ENCODE results near the gene KCNK7. TPM values are rescaled to one million over a fixed set of nuclear protein-coding genes. Genes with fewer than 3 reads are reported as not detected.

The KCNK7 gene
- polyA plus RNA-seq, 1 of the 3 experiments (the other 2 are of a cell fraction), result 0.58 TPM

GRCh38 chr11:65576867-65577755 is 18.5 kb downstream of the KCNK7 start (continued):
- TF ChIP-seq IRF3 (IDR thresholded peaks at IDR 0.05; ENCODE audit: low read depth, low read length), result no peak

- POLR2A ChIA-PET, result interaction anchor here (0.7 to 1.7 kb wide), 5 partner anchors 10 to 158 kb away, joined by 3 to 7 read pairs (median 4); partner anchors contain the start of gene SIPA1
- peak overlapping the region; percentile 64 to 68 for H3K4me3 ChIP-seq (ENCODE audit: low read depth in 2 of 2, low read length in 1 of 2)
- peak overlapping the region; percentile 78 for H3K9ac ChIP-seq
- 25% methylated on average over 16 of the region's 26 CpGs for WGBS (ENCODE audit: low lambda C conversion rate)
- H3K9me3 ChIP-seq, result no peaks in the 10 kb centered on the region
- no peak overlapping the region for H2AFZ ChIP-seq (ENCODE audit: low read depth)
- H3K4me1 ChIP-seq (ENCODE audit: control insufficient read depth in 1 of 2, insufficient read depth in 2 of 2, low read depth in 1 of 2, low read length in 1 of 2), result peaks cover 40 to 48% of the 10 kb centered on the region in 2 experiments; a peak in 3 of 4 replicates
- H3K4me2 ChIP-seq, result peak overlapping the region; percentile 99
- no peaks in the 10 kb centered on the region for H3K27me3 ChIP-seq (ENCODE audit: insufficient read depth)
- CTCF ChIA-PET, result interaction anchor here (0.5 to 13.6 kb wide), 6 partner anchors 15 to 35 kb away, joined by 3 to 295 read pairs (median 4); partner anchors contain the start of gene KCNK7
- peaks cover 52% of the 10 kb centered on the region for H3K79me2 ChIP-seq (ENCODE audit: insufficient read depth)
- no peak for TF ChIP-seq REST (IDR thresholded peaks at IDR 0.05; ENCODE audit: low read depth, low read length)
- TF ChIP-seq RCOR1 (IDR thresholded peaks at IDR 0.05; ENCODE audit: low read length), result no peak
- TF ChIP-seq CHD2 (IDR thresholded peaks at IDR 0.05; ENCODE audit: low read length, partially characterized antibody), result no peak
- no peak for TF ChIP-seq FOXM1 (IDR thresholded peaks at IDR 0.05; ENCODE audit: low read depth)
- no peak for TF ChIP-seq GABPA (IDR thresholded peaks at IDR 0.05; ENCODE audit: low read depth)
- no peak for TF ChIP-seq RAD21 (IDR thresholded peaks at IDR 0.05; ENCODE audit: low read length)
- no peak for TF ChIP-seq TCF12 (IDR thresholded peaks at IDR 0.05)
- TF ChIP-seq NRF1 (IDR thresholded peaks at IDR 0.05; ENCODE audit: low read depth, low read length), result no peak
- TF ChIP-seq MXI1 (IDR thresholded peaks at IDR 0.05; ENCODE audit: low read depth, low read length), result no peak
- no peak for TF ChIP-seq TEAD4 (IDR thresholded peaks at IDR 0.05; ENCODE audit: borderline replicate concordance, insufficient read depth)
- TF ChIP-seq SIN3A (IDR thresholded peaks at IDR 0.05; ENCODE audit: borderline replicate concordance, low read depth, low read length), result no peak
- TF ChIP-seq ELF1 (IDR thresholded peaks at IDR 0.05), result no peak
- no peak for TF ChIP-seq JUND (IDR thresholded peaks at IDR 0.05)
- no peak for TF ChIP-seq RXRA (IDR thresholded peaks at IDR 0.05; ENCODE audit: borderline replicate concordance, low read depth)
- no peak for TF ChIP-seq IRF3 (IDR thresholded peaks at IDR 0.05; ENCODE audit: low read depth, low read length)
- TF ChIP-seq PBX3 (IDR thresholded peaks at IDR 0.05), result no peak
- TF ChIP-seq EP300 (IDR thresholded peaks at IDR 0.05; ENCODE audit: borderline replicate concordance in 1 of 2, low read depth in 1 of 2, low read length in 1 of 2), result no peak
- H3F3A ChIP-seq (replicated peaks; ENCODE audit: insufficient read depth), result peaks cover 38% of the 10 kb centered on the region
- no peaks in the 10 kb centered on the region for H3K9me2 ChIP-seq
- DNase-seq, result no peak
- peak overlapping the region; percentile 68 to 69 for H3K27ac ChIP-seq (ENCODE audit: low read depth in 2 of 2, low read length in 1 of 2)
- peaks cover 25% of the 10 kb centered on the region for H4K20me1 ChIP-seq (ENCODE audit: insufficient read depth)
- H3K36me3 ChIP-seq (replicated peaks in 1 of 2; ENCODE audit: control insufficient read depth in 1 of 2, insufficient read depth in 2 of 2, low read length in 1 of 2), result peaks cover 22 to 34% of the 10 kb centered on the region in 2 experiments
These were observed 19.3 kb downstream of the KCNK7 start for GRCh38 chr11:65576232-65576866.

Data from SK-N-SH (cell line).